ENCODE results near the gene PLA2G5. TPM values are rescaled to one million over a fixed set of nuclear protein-coding genes. Genes with fewer than 3 reads are reported as not detected.

Gene PLA2G5
- polyA plus RNA-seq, 1 donor (not counting 4 experiments of a cell fraction or from before 2014, with no cell fraction given) = 0.16 TPM

- DNase-seq (ENCODE audit: low read depth, low spot score) = peak; percentile 76
- Histone ChIP-seq H3K4me1 (ENCODE audit: control insufficient read depth, extremely low read depth, insufficient read depth, low read length) (peaks cover 13% of the 10 kb centered on the region), H3K36me3 (ENCODE audit: control insufficient read depth in 2 of 2, extremely low read depth in 1 of 2, insufficient read depth in 2 of 2, low read length in 2 of 2) (no peaks in the 10 kb centered on the region), H3K27me3 (ENCODE audit: control insufficient read depth, extremely low read depth, insufficient read depth, low read length) (no peaks in the 10 kb centered on the region), H3K4me2 (ENCODE audit: control insufficient read depth, extremely low read depth, insufficient read depth, low read depth, low read length) (peak overlapping the region; percentile 59), H3K79me2 (ENCODE audit: control insufficient read depth, insufficient read depth, low read length) (no peaks in the 10 kb centered on the region), H3K9me1 (ENCODE audit: control insufficient read depth, extremely low read depth, insufficient read depth, low read length) (no peaks in the 10 kb centered on the region), H3K4me3 (ENCODE audit: control insufficient read depth in 2 of 3, extremely low read depth in 1 of 3, insufficient read depth in 2 of 3, low read depth in 1 of 3, low read length in 3 of 3) (no peak overlapping the region), H4K20me1 (ENCODE audit: control insufficient read depth, extremely low read depth, insufficient read depth, low read length) (no peaks in the 10 kb centered on the region), H3K9ac (ENCODE audit: control insufficient read depth, extremely low read depth, insufficient read depth, low read length) (peak overlapping the region; percentile 36), H2AFZ (ENCODE audit: control insufficient read depth, low read length) (peak overlapping the region; percentile 94), H3K27ac (ENCODE audit: control insufficient read depth, insufficient read depth, low read length) (peak overlapping the region; percentile 85), H3K9me3 (ENCODE audit: control insufficient read depth, low read depth, low read length) (no peaks in the 10 kb centered on the region)
- dilution Hi-C loops (cut with MboI; ENCODE audit: extremely low pct_ligation_motif_present, low sequenced_read_pairs) = no loop called here
- TF ChIP-seq EZH2 (IDR thresholded peaks at IDR 0.05; ENCODE audit: low read length) = no peak
- TF ChIP-seq CTCF (optimal IDR thresholded peaks at IDR 0.05 in 1 of 3, IDR thresholded peaks at IDR 0.05 in 1 of 3, conservative IDR thresholded peaks at IDR 0.05 in 1 of 3; ENCODE audit: extremely low read depth in 1 of 3, insufficient read depth in 2 of 3, low read length in 3 of 3) = peak in 1 of 3 experiments; percentile 8
- peak; percentile 98 for FAIRE-seq
Measured at GRCh38 chr1:20110679-20111078, 40.7 kb downstream of the PLA2G5 start.

GRCh38 chr1:20111452-20111851 lies 41.5 kb downstream of the PLA2G5 start:
- no peaks in the 10 kb centered on the region for H3K27me3 ChIP-seq (ENCODE audit: control insufficient read depth, extremely low read depth, insufficient read depth, low read length)
- H3K9me1 ChIP-seq (ENCODE audit: control insufficient read depth, extremely low read depth, insufficient read depth, low read length) = no peaks in the 10 kb centered on the region
- no peak for FAIRE-seq
- H3K9me3 ChIP-seq (ENCODE audit: control insufficient read depth, low read depth, low read length) = no peaks in the 10 kb centered on the region
- no peak overlapping the region for H3K9ac ChIP-seq (ENCODE audit: control insufficient read depth, extremely low read depth, insufficient read depth, low read length)
- peaks cover 13% of the 10 kb centered on the region for H3K4me1 ChIP-seq (ENCODE audit: control insufficient read depth, extremely low read depth, insufficient read depth, low read length)
- no peaks in the 10 kb centered on the region for H3K79me2 ChIP-seq (ENCODE audit: control insufficient read depth, insufficient read depth, low read length)
- no peaks in the 10 kb centered on the region for H3K36me3 ChIP-seq (ENCODE audit: control insufficient read depth in 2 of 2, extremely low read depth in 1 of 2, insufficient read depth in 2 of 2, low read length in 2 of 2)
- H3K4me2 ChIP-seq (ENCODE audit: control insufficient read depth, extremely low read depth, insufficient read depth, low read depth, low read length) = no peak overlapping the region
- H3K4me3 ChIP-seq (ENCODE audit: control insufficient read depth in 2 of 3, extremely low read depth in 1 of 3, insufficient read depth in 2 of 3, low read depth in 1 of 3, low read length in 3 of 3) = no peak overlapping the region
- DNase-seq (ENCODE audit: low read depth, low spot score) = no peak
- no peak for TF ChIP-seq EZH2 (IDR thresholded peaks at IDR 0.05; ENCODE audit: low read length)
- TF ChIP-seq CTCF (optimal IDR thresholded peaks at IDR 0.05 in 1 of 3, IDR thresholded peaks at IDR 0.05 in 1 of 3, conservative IDR thresholded peaks at IDR 0.05 in 1 of 3; ENCODE audit: extremely low read depth in 1 of 3, insufficient read depth in 2 of 3, low read length in 3 of 3) = no peak
- H3K27ac ChIP-seq (ENCODE audit: control insufficient read depth, insufficient read depth, low read length) = no peak overlapping the region
- no peak overlapping the region for H2AFZ ChIP-seq (ENCODE audit: control insufficient read depth, low read length)
- dilution Hi-C loops (cut with MboI; ENCODE audit: extremely low pct_ligation_motif_present, low sequenced_read_pairs) = no loop called here
- no peaks in the 10 kb centered on the region for H4K20me1 ChIP-seq (ENCODE audit: control insufficient read depth, extremely low read depth, insufficient read depth, low read length)

All from keratinocyte (primary cell).